Activated naive CD8-positive, alpha-beta T cell treated with anti-CD3 and anti-CD28 coated beads for 36 hours (primary cell): ENCODE results near the gene SSC5D. TPM values are rescaled to one million over a fixed set of nuclear protein-coding genes. Genes with fewer than 3 reads are reported as not detected.

ENCODE experiments used
- DNase-seq: peaks from one replicate; pipeline ENCODE4 v3.0.0; 2021
- H3K27ac Mint-ChIP-seq: one replicate; pipeline ENCODE4 v1.8.0; 2022; ENCODE audit warnings: mild to moderate bottlenecking, moderate library complexity, mixed read lengths
- H3K27me3 Mint-ChIP-seq: one replicate; pipeline ENCODE4 v1.8.0; 2022; ENCODE audit warnings: mild to moderate bottlenecking, mixed read lengths
- H3K36me3 Mint-ChIP-seq: one replicate; pipeline ENCODE4 v1.8.0; 2021; ENCODE audit warnings: mild to moderate bottlenecking, mixed read lengths
- H3K4me1 Mint-ChIP-seq: one replicate; pipeline ENCODE4 v1.8.0; 2021; ENCODE audit warnings: mixed read lengths
- H3K4me3 Mint-ChIP-seq: one replicate; pipeline ENCODE4 v1.8.0; 2022; ENCODE audit warnings: mild to moderate bottlenecking, moderate library complexity, mixed read lengths
- H3K9me3 Mint-ChIP-seq: one replicate; pipeline ENCODE4 v1.8.0; 2022; ENCODE audit warnings: mixed read lengths
- total RNA-seq, 2 experiments: library from RNA; stranded (reverse); gene quantifications; one replicate each; pipeline ENCODE4 v1.2.3, GENCODE V29; 2021

Gene SSC5D
- total RNA-seq, 2 experiments from 2014 or later, result 0.46 to 1.4 TPM

DNA sequence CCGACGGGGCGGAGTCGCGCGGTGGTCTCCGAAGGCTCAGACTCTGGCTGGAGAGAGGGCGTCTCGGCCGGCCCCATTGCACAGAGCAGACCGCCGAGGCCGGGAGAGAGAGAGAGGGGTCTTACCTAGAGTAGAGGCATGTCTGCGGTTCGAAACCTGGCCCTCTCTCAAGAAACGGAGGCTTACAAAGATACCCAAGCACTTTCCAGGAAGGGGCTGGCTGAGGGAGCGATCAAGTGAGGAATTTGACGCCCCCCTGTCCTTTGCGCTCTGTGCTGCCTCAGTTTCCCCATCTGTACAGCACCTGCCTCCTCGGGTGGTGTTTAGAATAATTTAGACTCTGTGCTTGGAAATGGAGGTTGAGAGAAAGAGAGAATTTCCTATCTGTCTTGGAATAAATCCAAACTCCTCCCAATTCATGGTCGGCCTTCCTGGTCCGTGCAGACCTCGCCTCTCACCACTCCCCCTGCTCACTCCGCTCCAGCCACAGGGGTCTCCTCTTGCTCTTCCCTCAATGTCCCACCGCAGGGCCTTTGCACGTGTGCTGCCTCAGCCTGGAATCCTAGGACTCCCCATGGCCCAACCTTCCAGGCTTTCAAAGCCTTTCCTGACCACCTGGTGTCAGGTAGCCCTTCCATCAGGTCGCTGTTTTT lies 26.1 kb upstream of the SSC5D start:
- H3K27me3 Mint-ChIP-seq, result no peaks in the 10 kb centered on the region
- H3K36me3 Mint-ChIP-seq, result peaks cover 2% of the 10 kb centered on the region
- DNase-seq, result no peak
- no peaks in the 10 kb centered on the region for H3K9me3 Mint-ChIP-seq
- peaks cover 18% of the 10 kb centered on the region for H3K4me1 Mint-ChIP-seq
- peak overlapping the region; percentile 83 for H3K27ac Mint-ChIP-seq
- H3K4me3 Mint-ChIP-seq, result peak overlapping the region; percentile 82

DNA sequence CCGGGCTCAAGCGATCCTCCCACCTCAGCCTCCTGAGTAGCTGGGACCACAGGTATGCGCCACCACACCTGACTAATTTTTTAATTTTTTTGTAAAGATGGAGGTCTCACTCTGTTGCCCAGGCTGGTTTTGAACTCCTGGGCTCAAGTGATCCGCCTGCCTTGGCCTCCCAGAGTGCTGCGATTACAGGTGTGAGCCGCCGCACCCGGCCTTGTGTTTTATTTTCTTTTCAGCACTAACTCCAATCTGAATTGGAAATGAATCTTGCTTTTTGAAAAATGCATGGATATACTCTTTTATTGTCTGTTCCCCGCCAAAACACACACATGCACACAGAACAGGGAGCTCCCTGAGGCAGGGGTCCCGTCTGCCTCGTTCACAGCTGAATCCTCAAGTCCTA lies 25.5 kb upstream of the SSC5D start:
- no peaks in the 10 kb centered on the region for H3K27me3 Mint-ChIP-seq

DNA sequence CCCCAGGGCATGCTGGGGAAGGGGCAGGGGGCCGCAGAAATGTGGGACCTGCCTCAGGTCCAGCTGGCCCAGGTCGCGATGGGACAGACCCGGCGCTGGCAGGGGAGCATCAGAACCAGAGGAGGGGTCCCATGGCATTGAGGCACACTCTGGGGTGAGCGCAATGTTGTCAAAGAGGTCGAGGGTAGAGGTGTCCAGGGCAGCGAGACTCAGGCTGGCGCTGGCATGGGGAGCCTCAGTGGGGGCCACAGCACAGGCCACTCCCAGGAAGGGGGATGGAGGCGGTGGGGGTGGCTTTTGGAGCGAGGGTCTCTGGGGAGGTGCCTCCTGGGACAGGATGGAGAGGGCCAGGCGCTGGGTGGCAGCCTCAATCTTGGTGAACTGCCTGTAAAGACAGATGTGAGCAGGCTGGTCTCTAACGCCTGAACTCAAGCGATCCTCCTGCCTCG lies 24.6 kb upstream of the SSC5D start:
- Mint-ChIP-seq H3K9me3 (no peaks in the 10 kb centered on the region), H3K36me3 (peaks cover 2% of the 10 kb centered on the region), H3K27ac (no peak overlapping the region), H3K4me1 (peaks cover 21% of the 10 kb centered on the region), H3K4me3 (no peak overlapping the region), H3K27me3 (no peaks in the 10 kb centered on the region)
- DNase-seq, result no peak

More for the DNA sequence above, 25.5 kb upstream of the SSC5D start:
- H3K36me3 Mint-ChIP-seq, result peaks cover 2% of the 10 kb centered on the region
- H3K9me3 Mint-ChIP-seq, result no peaks in the 10 kb centered on the region
- peak overlapping the region; percentile 82 for H3K4me3 Mint-ChIP-seq
- H3K27ac Mint-ChIP-seq, result no peak overlapping the region
- DNase-seq, result no peak
- H3K4me1 Mint-ChIP-seq, result peaks cover 18% of the 10 kb centered on the region

DNA sequence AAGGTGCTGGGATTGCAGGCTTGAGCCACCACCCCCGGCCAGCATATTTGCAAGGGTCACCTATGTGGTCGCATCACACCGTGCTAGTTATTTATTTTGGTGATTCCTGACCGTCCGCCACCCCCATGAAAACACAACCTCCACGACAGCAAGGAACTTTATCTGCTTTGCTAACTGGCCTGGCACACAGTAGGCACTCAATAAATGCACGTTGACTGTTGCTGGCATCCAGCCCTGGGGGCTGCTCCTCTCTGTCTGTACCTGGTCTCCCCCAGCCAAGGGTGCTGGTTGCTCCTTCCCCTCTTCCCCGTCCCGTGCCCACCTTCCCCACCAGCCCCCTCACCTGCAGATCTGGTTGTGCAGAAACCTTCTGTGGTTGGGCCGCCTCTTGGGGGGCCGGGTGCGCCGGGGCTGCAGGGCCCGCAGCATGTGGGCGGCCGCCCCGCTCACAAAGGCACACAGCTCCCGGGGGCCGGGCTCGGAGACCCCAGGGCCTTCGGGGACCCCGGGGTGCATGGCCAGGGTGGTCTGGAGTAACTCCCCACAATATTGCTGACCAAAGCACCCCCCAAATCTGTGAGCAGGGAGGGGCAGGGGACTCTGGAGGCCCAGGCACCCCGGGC lies 24.1 kb upstream of the SSC5D start:
- H3K27ac Mint-ChIP-seq, result no peak overlapping the region
- no peak overlapping the region for H3K4me3 Mint-ChIP-seq
- no peaks in the 10 kb centered on the region for H3K27me3 Mint-ChIP-seq
- H3K36me3 Mint-ChIP-seq, result peaks cover 2% of the 10 kb centered on the region
- DNase-seq, result no peak
- H3K4me1 Mint-ChIP-seq, result peaks cover 21% of the 10 kb centered on the region
- no peaks in the 10 kb centered on the region for H3K9me3 Mint-ChIP-seq

DNA sequence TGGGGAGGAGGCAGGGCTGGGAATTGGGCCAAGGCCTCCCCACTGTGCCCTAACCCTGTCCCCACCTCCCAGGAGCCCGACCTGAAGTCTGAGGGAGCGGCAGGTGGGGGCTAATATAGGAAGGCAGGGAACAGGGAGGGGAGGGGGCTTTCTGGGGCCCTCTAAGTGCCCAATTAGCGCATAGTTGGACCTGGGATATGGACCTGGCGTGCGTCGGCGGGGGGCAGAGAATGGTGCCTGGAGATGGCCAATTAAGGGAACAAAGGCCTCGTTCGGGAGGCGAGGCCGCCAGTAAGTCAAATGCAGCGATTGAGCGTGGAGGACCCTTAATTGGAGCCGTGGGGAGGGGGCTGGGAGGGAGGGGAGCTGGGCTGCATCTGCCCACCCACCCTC lies 23.6 kb upstream of the SSC5D start, which contains the start of gene C19orf85:
Gene C19orf85, minus strand, starts transcription at position 90 of the 393 bp plus-strand sequence. CDS start 197 bp downstream, outside the sequence.
- no peak within 1 kb of the TSS for H3K4me3 Mint-ChIP-seq
- H3K4me1 Mint-ChIP-seq, result peaks cover 21% of the 10 kb centered on the region
- H3K27me3 Mint-ChIP-seq, result no peaks in the 10 kb centered on the region
- peaks cover 2% of the 10 kb centered on the region for H3K36me3 Mint-ChIP-seq
- DNase-seq, result no peak
- no peak within 1 kb of the TSS for H3K27ac Mint-ChIP-seq
- no peaks in the 10 kb centered on the region for H3K9me3 Mint-ChIP-seq

DNA sequence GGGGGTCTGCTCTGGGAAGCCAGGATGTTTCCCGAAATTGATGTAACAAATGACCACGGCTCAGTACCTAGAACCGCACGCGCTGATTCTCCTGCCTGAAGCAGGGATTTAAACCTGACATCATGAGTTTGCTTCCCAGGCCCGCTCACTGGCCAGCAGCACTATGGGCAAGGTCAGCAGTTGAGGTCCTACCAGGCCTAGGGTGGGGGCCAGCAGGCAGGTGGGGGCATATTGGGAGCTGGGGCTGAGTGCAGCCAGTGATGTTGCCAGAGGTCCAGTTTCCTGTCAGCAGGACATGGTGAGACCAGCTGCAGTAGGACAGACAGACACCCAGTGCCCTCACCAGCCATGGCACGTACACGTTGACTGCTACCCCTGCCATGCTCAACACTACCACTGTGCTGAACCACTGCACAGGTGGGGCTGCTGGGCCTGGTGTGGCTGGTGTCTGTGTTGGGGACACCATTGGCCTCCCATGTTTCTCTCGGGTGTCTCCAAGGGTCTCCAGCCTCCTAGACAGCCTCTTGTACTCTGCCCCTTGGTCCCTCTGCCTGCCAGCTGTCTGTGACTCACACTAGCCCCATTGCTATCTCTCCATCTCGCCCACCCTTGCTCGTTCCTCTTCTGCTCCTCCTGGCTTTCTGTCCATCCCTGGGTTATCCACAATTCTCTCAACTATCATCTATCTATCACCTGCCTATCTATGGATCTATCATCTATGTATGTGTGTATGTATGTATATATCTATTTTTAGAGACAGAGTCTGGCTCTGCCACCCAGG lies 22.6 kb upstream of the SSC5D start:
- no peak for DNase-seq
- Mint-ChIP-seq H3K4me3 (no peak overlapping the region), H3K27ac (no peak overlapping the region), H3K36me3 (peaks cover 2% of the 10 kb centered on the region), H3K4me1 (peaks cover 14% of the 10 kb centered on the region), H3K9me3 (no peaks in the 10 kb centered on the region), H3K27me3 (no peaks in the 10 kb centered on the region)

DNA sequence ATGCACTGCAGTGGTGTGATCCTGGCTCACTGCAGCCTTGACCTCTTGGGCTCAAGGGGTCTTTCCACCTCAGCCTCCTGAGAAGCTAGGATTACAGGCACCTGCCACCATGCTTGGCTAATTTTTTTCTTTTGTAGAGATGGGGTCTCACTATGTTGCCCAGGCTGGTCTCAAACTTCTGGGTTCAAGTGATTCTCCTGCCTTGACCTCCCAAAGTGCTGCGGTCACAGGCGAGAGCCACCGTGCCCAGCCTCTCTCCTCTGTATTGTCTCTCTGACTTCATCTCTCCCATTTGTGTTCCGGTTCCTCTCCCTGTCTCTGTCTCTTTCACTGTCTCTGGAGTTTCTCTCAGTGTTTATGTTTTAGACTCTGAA lies 22.0 kb upstream of the SSC5D start:
- no peak for DNase-seq
- H3K27me3 Mint-ChIP-seq, result no peaks in the 10 kb centered on the region
- no peaks in the 10 kb centered on the region for H3K9me3 Mint-ChIP-seq
- no peak overlapping the region for H3K4me3 Mint-ChIP-seq
- H3K36me3 Mint-ChIP-seq, result peaks cover 2% of the 10 kb centered on the region
- H3K27ac Mint-ChIP-seq, result no peak overlapping the region
- H3K4me1 Mint-ChIP-seq, result peaks cover 10% of the 10 kb centered on the region

DNA sequence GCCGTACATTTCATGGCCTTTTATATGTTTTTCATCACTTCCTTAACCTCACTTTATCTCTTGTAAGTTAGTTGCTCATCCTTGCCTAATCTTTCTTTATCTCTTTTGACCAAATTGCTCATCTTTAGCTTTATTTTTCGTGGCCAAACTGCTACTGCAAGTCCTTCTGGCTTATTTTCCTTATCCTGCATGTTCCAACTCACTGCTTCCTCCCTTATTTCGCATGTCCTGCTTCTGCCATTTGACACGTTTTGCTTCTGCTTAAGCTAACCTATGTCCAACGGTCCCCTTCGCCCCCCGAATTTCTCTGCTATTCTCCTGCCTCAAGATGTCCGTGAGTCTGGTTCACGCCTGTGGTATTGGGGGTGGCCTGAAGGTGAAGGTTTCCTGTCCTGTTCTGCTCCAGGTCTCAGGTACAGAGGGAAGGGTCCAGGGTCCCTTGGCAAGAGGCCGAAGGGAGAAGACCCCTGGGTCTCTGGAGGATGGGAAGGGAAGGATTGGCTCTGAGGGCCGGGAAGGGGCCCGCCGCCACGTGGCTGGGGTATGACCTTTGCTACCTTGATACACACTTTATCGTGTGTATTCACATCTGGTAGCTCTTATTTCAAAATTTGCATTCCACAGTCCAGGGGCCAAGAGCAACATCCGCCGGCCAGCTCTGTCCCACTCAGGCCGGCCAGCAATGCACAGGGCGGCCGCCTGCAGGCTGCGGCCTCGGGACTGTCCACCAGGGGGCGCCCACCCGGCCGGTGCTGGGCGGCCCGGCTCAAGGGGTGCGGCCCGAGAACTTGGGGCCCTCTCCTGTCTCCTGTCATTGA lies 20.8 kb upstream of the SSC5D start:
- Mint-ChIP-seq H3K27me3 (no peaks in the 10 kb centered on the region), H3K4me3 (no peak overlapping the region), H3K4me1 (peaks cover 3% of the 10 kb centered on the region), H3K36me3 (no peaks in the 10 kb centered on the region), H3K9me3 (no peaks in the 10 kb centered on the region), H3K27ac (no peak overlapping the region)
- peak; percentile 76 for DNase-seq

DNA sequence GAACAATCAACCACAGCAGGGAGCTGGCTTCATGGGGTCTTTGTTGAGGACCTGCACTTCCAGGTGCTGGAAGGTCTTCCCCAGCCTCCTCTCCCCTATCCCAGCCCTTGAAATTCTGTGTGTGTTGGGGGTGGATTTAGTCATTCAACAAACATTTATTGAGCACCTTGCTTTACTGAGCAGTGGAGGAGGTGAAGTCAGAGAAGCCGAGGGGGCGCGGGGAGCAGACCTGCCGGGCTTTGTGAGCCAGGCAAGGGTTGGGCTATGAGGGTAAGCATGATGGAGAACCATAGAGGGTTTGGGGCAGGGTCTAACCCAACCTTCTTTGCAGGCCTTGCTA lies 20.2 kb upstream of the SSC5D start:
- no peak for DNase-seq
- Mint-ChIP-seq H3K9me3 (no peaks in the 10 kb centered on the region), H3K27me3 (no peaks in the 10 kb centered on the region), H3K36me3 (no peaks in the 10 kb centered on the region), H3K4me3 (no peak overlapping the region), H3K27ac (no peak overlapping the region), H3K4me1 (peaks cover 3% of the 10 kb centered on the region)

DNA sequence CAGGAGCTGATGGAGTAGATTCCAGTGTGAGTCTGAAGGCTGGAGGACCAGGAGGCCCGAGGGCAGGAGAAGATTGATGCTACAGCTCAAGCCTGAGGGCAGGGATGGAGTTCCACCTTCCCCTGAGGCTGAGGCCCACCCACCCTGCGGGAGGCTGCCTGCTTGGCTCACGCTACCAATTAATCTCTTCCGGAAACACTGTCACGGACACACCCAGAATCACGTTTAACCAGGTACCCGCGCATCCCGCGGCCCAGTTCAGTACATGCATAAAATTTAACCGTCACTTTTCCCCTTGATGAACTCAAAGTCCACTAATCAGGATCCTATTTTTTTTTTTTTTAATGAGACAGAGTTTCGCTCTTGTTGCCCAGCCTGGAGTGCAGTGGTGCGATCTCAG lies 17.0 kb upstream of the SSC5D start:
- H3K4me3 Mint-ChIP-seq, result no peak overlapping the region
- H3K27ac Mint-ChIP-seq, result no peak overlapping the region
- H3K27me3 Mint-ChIP-seq, result no peaks in the 10 kb centered on the region
- H3K36me3 Mint-ChIP-seq, result no peaks in the 10 kb centered on the region
- no peak for DNase-seq
- peaks cover 13% of the 10 kb centered on the region for H3K4me1 Mint-ChIP-seq
- H3K9me3 Mint-ChIP-seq, result no peaks in the 10 kb centered on the region

DNA sequence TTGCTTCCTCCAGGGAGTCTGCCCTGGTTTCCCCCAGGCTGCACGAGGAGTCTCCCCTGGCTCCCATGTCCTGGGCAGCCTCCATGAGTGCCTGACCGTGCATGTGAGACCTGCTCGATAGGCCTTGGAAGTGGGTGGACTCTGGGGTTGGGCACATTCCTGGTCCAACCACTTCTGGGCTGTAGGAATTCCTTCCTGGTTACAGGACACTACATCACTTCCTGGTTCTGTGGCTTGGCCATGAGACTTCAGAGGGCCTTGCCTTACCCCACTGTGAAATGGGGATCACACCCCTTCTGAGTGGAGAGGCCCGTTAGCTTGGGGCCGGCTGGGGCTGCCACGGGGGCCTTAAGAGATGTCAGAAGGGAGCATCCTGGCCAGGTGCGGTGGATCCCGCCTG lies 15.8 kb upstream of the SSC5D start:
- Mint-ChIP-seq H3K4me1 (peaks cover 15% of the 10 kb centered on the region), H3K27me3 (no peaks in the 10 kb centered on the region), H3K36me3 (no peaks in the 10 kb centered on the region), H3K27ac (no peak overlapping the region), H3K9me3 (no peaks in the 10 kb centered on the region), H3K4me3 (no peak overlapping the region)
- no peak for DNase-seq

DNA sequence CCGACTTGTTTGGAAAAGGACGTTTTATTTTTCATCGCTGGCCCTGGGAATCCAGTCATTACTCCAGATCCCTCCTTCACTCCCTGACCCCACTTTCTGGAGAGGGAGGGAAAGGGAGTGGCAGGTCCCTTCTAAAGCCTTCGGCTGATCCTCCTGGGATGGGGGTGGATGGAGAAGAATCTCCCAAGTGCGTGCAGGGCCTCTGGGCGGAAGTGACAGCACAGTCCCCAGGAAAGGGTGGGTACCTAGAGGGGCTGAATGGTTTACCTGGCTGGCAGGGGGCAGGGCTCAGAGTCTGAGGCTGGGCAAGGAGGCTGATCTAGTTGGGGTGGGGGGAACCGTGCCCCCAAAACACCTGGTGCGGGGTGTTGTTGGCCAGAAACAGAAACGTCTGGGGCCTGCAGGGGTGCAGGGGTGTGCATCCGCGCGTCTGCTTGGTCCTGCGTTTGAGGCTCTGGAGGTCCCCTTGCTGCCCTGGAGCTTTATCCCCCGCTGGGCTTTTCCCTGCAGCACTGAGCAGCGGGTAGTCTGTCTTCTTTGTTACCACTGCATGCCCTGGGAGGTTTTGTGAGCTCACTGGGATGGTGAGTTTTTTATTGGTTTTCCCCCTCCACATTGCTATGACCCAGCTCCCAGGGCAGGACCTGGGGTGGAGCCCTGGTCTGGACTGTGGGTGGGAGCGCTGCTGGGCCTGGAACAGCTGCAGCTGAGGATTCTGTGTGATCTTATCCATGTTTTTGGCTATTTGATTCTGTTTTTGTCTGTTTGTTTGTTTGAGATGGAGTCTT lies 14.8 kb upstream of the SSC5D start:
- Mint-ChIP-seq H3K4me1 (peaks cover 19% of the 10 kb centered on the region), H3K27ac (no peak overlapping the region), H3K27me3 (no peaks in the 10 kb centered on the region), H3K4me3 (no peak overlapping the region), H3K9me3 (no peaks in the 10 kb centered on the region), H3K36me3 (no peaks in the 10 kb centered on the region)
- DNase-seq, result no peak

DNA sequence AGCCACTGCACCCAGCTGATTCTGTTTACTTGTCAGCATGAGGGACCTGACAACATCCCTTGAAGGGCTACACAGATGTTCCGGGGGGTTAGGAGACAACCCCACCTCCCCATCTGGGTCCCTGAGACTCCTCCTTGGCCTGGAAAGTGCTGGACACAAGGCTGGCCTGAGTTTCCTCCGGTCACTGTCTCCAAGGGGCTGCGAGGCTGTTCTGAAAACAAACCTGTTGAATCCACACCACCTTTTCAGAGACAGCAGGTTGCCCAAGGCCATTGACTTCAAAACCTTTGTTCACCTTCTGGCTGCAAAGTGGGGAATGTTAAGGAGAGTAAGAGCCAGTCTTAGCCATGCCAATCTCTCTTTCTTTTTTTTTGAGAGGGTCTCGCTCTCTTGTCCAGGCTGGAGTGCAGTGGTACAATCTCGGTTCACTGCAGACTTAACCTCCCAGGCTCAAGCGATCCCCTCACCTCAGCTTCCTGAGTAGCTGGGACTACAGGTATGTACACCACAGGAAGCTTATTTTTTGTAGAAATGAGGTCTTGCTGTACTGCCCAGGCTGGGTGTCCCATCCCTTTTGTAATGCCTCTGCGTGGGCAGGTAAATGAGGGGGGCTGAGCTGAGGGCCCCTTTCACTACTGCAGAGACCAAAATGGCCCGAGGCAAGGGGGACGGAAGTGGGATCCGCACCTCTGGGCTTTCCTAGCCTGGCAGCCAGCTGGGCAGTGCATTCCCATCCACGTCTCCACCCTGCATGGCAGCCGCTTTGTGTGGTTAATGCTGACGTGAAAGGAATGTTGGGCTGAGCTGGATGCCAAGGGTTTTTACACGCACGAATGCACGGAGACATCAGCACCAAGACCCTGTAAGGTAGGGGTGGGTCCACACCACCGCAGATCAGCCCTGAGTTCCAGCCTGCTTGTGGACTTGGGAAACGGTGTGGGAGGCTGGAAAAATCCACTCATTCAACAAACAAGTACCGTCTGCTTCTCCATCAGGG lies 13.7 kb upstream of the SSC5D start:
- H3K27me3 Mint-ChIP-seq, result no peaks in the 10 kb centered on the region
- H3K4me1 Mint-ChIP-seq, result peaks cover 28% of the 10 kb centered on the region
- no peaks in the 10 kb centered on the region for H3K9me3 Mint-ChIP-seq
- H3K27ac Mint-ChIP-seq, result no peak overlapping the region
- peak overlapping the region; percentile 18 for H3K4me3 Mint-ChIP-seq
- H3K36me3 Mint-ChIP-seq, result peaks cover 2% of the 10 kb centered on the region
- no peak for DNase-seq
